Measurements from ENCODE around the gene DHRS13.

The DHRS13 gene

GRCh38 chr17:28875848-28876550, 26.9 kb downstream of the DHRS13 start:
- no peak overlapping the region for H3K4me3 ChIP-seq (replicated peaks; ENCODE audit: low read depth, low read length)
- TF ChIP-seq, protein P1, sequence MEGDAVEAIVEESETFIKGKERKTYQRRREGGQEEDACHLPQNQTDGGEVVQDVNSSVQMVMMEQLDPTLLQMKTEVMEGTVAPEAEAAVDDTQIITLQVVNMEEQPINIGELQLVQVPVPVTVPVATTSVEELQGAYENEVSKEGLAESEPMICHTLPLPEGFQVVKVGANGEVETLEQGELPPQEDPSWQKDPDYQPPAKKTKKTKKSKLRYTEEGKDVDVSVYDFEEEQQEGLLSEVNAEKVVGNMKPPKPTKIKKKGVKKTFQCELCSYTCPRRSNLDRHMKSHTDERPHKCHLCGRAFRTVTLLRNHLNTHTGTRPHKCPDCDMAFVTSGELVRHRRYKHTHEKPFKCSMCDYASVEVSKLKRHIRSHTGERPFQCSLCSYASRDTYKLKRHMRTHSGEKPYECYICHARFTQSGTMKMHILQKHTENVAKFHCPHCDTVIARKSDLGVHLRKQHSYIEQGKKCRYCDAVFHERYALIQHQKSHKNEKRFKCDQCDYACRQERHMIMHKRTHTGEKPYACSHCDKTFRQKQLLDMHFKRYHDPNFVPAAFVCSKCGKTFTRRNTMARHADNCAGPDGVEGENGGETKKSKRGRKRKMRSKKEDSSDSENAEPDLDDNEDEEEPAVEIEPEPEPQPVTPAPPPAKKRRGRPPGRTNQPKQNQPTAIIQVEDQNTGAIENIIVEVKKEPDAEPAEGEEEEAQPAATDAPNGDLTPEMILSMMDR (IDR thresholded peaks at IDR 0.05; ENCODE audit: low read length, missing control alignments): no peak
- DNase-seq (ENCODE audit: low read depth): no peak

DNA sequence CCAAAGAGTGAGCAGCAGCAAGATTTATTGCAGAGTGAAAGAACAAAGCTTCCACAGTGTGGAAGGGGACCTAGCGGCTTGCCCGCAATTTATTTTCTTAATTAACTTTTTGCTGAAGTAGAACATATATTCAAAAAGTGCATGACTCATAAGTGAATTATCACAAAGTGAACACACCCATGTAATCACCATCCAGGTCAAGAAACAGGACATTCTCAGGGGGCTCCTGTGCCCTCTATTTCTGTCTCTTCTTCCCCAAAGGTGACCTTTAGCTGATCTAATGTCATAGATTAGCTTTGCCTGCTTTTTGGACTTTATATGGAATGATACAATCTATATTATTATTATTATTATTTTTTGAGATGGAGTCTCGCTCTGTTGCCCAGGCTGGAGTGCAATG, 28.1 kb downstream of the DHRS13 start:
- H3K4me3 ChIP-seq (replicated peaks; ENCODE audit: low read depth, low read length): no peak overlapping the region
- DNase-seq (ENCODE audit: low read depth): no peak

DNA sequence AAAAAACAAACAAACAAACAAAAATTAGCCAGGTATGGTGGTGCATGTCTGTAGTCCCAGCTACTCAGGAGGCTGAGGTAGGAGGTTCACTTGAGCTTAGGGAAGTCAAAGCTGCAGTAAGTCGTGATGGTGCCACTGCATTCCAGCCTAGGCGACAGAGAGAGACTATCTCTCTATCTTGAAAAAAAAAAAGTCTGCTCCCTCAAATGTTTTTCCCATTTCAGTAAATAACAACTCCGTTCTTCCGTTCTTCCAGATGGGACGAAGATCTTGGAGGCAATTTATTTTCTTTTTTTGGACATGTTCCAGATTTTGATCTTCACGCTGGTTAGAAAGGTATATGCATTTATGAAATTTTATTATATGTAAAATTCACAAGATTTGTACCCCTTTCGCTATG, 29.0 kb downstream of the DHRS13 start:
- no peak for DNase-seq (ENCODE audit: low read depth)
- no peak overlapping the region for H3K4me3 ChIP-seq (replicated peaks; ENCODE audit: low read depth, low read length)
- TF ChIP-seq, protein P1 (IDR thresholded peaks at IDR 0.05; ENCODE audit: low read length, missing control alignments): no peak

More for the DNA sequence above, 28.1 kb downstream of the DHRS13 start:
- TF ChIP-seq, protein P1 (IDR thresholded peaks at IDR 0.05; ENCODE audit: low read length, missing control alignments): no peak

DNA sequence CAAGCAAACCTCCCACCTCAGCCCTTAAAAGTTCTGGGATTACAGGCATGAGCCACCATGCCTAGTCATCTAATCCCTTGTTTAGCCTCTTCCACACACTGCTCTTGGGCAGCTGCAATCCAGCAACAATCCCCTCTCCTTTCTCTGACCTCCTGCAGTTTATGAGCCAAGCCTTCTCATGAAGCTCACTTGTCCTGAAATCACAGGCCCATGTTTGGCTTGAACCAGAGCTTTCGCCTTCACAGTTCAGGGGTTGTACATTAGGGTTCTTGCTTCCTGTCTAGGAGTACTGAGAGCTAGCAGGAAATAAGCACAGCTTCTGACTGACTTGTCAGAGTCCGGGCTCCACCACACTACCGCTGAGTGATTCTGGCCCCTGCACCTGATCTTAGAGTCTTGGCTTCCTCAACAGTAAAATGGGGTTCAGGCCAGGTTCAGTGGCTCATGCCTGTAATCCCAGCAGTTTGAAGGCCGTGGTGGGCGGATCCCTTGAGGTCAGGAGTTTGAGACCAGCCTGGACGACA, 31.8 kb downstream of the DHRS13 start:
- no peak for DNase-seq (ENCODE audit: low read depth)
- TF ChIP-seq, protein P1 (IDR thresholded peaks at IDR 0.05; ENCODE audit: low read length, missing control alignments): no peak
- H3K4me3 ChIP-seq (replicated peaks; ENCODE audit: low read depth, low read length): no peak overlapping the region

DNA sequence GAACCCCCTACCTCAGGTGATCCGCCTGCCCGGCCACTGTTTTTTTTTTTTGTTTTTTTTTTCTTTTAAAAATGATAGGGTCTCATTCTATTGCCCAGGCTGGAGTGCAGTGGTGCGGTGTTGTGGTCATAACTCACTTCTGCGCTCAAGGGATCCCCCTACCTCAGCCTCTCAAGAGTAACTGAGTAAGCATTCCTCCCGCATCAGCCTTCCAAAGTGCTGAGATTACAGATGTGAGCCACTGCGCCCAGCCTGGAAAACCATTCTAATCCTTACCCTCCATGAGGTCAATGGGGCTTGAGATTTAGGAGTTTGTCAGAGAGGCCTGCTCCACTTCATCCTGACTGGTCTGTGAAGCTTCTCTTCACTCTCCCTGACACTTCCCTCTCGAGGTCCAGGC, 35.6 kb downstream of the DHRS13 start:
- TF ChIP-seq, protein P1 (IDR thresholded peaks at IDR 0.05; ENCODE audit: low read length, missing control alignments): no peak
- no peak overlapping the region for H3K4me3 ChIP-seq (replicated peaks; ENCODE audit: low read depth, low read length)
- no peak for DNase-seq (ENCODE audit: low read depth)

GRCh38 chr17:28865946-28866752, 36.7 kb downstream of the DHRS13 start:
- peak; percentile 75 for DNase-seq (ENCODE audit: low read depth)
- TF ChIP-seq, protein P1 (IDR thresholded peaks at IDR 0.05; ENCODE audit: low read length, missing control alignments): no peak

More at GRCh38 chr17:28865946-28866752, 36.7 kb downstream of the DHRS13 start:
- no peak overlapping the region for H3K4me3 ChIP-seq (replicated peaks; ENCODE audit: low read depth, low read length)

Measured in fibroblast of pulmonary artery (primary cell).